Pancreas (tissue), 10 donors: ENCODE results near the gene PNO1. TPM values are rescaled to one million over a fixed set of nuclear protein-coding genes. Genes with fewer than 3 reads are reported as not detected.
A peak's percentile ranks its signal among the peaks of the same experiment; 100 is the strongest.

ENCODE experiments used
- ATAC-seq, 4 donors: fragments of 200-7000 bp; cut with Tn5 transposase; one replicate each; pipeline versions ENCODE4 v1.8.0 to v1.9.1; 2020; ENCODE audit warnings: mild to moderate bottlenecking in 4 of 4, moderate library complexity in 4 of 4
- DNase-seq, 6 donors: peaks; one replicate each; pipeline ENCODE4 v3.0.0-alpha.2; 2020
- FAIRE-seq: peaks from 2 replicates; lab custom pipeline; 2012; peaks lifted over from hg19 to GRCh38; lab: Jason Lieb, UNC
- H3K27ac ChIP-seq, 4 donors: fragments of 200-600 bp; sonication (generic); 1 replicate in 3 of 4; 2 replicates in 1 of 4; pipeline versions ENCODE4 v1.5.0 to v1.8.0; 2020
- H3K27me3 ChIP-seq, 4 donors: fragments of 200-600 bp; one replicate each; pipeline ENCODE4 v1.8.0; 2021
- H3K36me3 ChIP-seq, 3 donors: fragments of 200-600 bp; sonication (generic) in 1 of 3; one replicate each; pipeline versions ENCODE4 v1.5.0 to v1.8.0; 2020 to 2021
- H3K4me1 ChIP-seq, 3 donors: fragments of 200-600 bp; one replicate each; pipeline ENCODE4 v1.8.0; 2021
- H3K4me3 ChIP-seq, 4 donors: fragments of 200-600 bp; sonication (generic) in 2 of 4; one replicate each; pipeline versions ENCODE4 v1.5.0 to v1.8.0; 2020 to 2021
- H3K9me3 ChIP-seq, 4 donors: fragments of 200-600 bp; one replicate each; pipeline ENCODE4 v1.8.0; 2021
- WGBS, 2 donors: extraction: QIAGEN DNeasy Blood & Tissue Kit; methylation state at CpG; one replicate each; pipeline ENCODE4 v1.1.7; 2013; 5-methylcytosine and 5-hydroxymethylcytosine counted together
- intact Hi-C, 3 donors: fragments of 100-400 bp; cut with DNase I; formaldehyde crosslinking; loops; one replicate each; pipeline versions ENCODE4 v1.11.1 to v1.14.2; 2022
- polyA plus RNA-seq, 2 donors: library from polyadenylated mRNA; stranded (reverse); fragments of 200-250 nt; gene quantifications; one replicate each; pipeline ENCODE4 v1.2.3, GENCODE V29; 2013
- total RNA-seq, 6 donors: library from RNA; stranded (reverse); fragmentation: NEBNext Ultra II Directional in 4 of 6; extraction: Animal tissue kit (Norgen Biotek cat#: 25700) in 4 of 6; gene quantifications; one replicate each; pipeline versions ENCODE4 v1.2.1 to v1.2.4, GENCODE V29; 2021 to 2023
- TF ChIP-seq, protein P1 (sequence below), 4 donors: fragments of 200-600 bp; sonication (generic) in 3 of 4; IDR thresholded peaks; one replicate each; pipeline versions ENCODE4 v1.5.0 to v1.8.0; 2021; ENCODE audit warnings: antibody characterized with exemption in 4 of 4
- donor health status: healthy with polysubstance abuse.
- donor health status: DM: no; HTN: no; CAD: no; lungs with moderate emphysema.
- donor health status: DM: no; HTN: no; CAD: no.
- donor health status: control.
- donor health status: control.
- donor health status: Bipolar disorder and iron deficiency.
- donor health status: DM: yes; HTN: yes; CAD: no.
- donor health status: DM: no; HTN: no; CAD: no.
- donor health status: DM: no; HTN: no; CAD: no.
- donor health status: DM: yes; HTN: yes; CAD: no.

The PNO1 gene
- total and polyA plus RNA-seq, 8 donors: 3.5 to 8.2 (median 5.3) TPM

DNA sequence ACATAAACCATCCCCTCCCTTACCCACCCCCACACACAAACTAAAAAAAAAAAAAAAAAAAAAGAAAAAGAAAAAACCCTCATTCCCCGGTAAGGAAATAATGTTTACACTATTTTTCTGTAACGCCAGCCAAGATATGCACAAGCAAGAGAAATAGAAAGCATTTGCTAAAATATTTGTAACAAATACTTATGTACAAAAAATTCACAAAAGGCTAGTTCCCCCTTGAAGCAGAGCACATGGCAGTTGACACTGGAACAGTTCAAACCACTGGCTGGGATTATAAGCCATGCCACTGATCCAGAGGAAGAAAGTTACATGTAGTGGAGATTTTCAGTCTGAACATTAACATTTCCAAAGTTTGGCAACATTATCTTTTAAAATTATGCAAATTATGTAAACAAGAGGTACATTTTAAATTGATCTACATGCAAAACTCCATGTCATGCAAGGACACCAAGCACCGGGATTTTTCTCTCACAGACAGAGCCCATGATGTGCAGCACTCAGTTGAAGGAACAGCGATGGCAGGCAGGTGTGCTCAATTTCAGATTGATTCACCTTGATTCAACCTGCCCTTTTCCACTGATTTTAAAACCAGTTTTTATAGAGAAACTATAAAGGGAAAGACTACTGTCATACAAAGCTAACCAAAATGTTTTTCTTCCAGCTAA lies 21.4 kb downstream of the PNO1 start:
- Histone ChIP-seq H3K27ac (no peak overlapping the region), H3K27me3 (no peaks in the 10 kb centered on the region), H3K4me1 (peaks cover 0 to 4% (median 0%) of the 10 kb centered on the region in 3 donors), H3K9me3 (no peaks in the 10 kb centered on the region), H3K36me3 (peaks cover 0 to 7% (median 5%) of the 10 kb centered on the region in 3 donors), H3K4me3 (no peak overlapping the region)
- no peak for FAIRE-seq
- TF ChIP-seq, protein P1, sequence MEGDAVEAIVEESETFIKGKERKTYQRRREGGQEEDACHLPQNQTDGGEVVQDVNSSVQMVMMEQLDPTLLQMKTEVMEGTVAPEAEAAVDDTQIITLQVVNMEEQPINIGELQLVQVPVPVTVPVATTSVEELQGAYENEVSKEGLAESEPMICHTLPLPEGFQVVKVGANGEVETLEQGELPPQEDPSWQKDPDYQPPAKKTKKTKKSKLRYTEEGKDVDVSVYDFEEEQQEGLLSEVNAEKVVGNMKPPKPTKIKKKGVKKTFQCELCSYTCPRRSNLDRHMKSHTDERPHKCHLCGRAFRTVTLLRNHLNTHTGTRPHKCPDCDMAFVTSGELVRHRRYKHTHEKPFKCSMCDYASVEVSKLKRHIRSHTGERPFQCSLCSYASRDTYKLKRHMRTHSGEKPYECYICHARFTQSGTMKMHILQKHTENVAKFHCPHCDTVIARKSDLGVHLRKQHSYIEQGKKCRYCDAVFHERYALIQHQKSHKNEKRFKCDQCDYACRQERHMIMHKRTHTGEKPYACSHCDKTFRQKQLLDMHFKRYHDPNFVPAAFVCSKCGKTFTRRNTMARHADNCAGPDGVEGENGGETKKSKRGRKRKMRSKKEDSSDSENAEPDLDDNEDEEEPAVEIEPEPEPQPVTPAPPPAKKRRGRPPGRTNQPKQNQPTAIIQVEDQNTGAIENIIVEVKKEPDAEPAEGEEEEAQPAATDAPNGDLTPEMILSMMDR (IDR thresholded peaks at IDR 0.05): no peak
- no peak for DNase-seq
- intact Hi-C loops: no loop called here
- WGBS, 2 donors: 71 to 72% methylated on average over 4 of the region's 4 CpGs
- ATAC-seq: no peak

DNA sequence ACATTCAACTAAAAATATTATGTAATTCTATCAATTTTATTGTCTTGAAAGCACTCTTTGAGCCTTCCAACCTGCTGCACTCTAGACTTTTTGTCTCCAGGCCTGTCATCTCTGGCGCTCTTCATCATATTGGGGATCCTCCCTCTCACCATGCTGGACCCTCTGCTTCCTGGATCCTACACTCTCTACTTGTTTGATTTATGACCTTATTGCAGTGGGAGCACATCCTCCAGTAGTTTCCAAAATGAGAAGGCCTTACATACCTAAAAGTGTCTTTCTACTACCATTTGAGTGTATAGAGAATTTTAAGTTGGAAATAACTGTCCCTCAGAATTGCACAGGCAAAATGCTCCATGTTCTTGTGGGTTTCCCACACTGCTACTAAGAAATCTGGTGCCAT lies 25.2 kb downstream of the PNO1 start:
- TF ChIP-seq, protein P1 (IDR thresholded peaks at IDR 0.05): no peak
- FAIRE-seq (no peak), ATAC-seq (no peak), DNase-seq (no peak)
- H3K9me3 ChIP-seq: no peaks in the 10 kb centered on the region
- peaks cover 0 to 15% (median 15%) of the 10 kb centered on the region in 3 donors for H3K4me1 ChIP-seq
- H3K27me3 ChIP-seq: no peaks in the 10 kb centered on the region
- H3K36me3 ChIP-seq: peaks cover 0 to 5% (median 3%) of the 10 kb centered on the region in 3 donors
- no peak overlapping the region for H3K27ac ChIP-seq
- intact Hi-C loops: no loop called here
- H3K4me3 ChIP-seq: no peak overlapping the region
- WGBS, 2 donors: 97 to 100% methylated on average over 1 of the region's 1 CpG

DNA sequence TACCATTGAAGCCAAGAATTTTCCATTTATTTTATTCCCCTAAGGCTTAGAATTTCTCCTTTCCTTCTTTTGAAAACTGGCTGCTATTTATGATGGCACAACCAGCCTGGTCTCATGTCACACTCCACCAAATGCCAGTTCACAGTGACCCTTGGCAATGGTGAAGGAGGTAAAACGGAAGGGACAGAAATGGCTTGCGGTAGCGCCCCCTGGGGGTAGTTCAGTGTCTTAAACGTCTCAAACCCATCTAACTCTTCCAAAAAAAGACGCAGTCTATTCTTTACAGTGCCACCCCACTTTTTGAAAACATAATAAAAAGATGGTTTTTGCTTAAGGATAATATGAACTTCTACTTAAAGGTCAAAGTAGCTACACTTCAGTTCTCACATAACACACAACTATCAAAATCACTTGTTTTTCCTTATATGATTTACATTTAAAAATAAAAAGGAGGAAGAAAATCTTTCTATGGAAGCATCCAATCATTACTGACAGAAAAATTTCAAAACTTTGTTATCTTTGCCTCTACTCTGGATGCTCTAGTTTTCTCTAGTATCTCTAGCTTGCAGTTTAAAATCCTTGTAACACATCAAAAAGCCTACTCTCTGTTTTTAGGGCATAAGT lies 28.0 kb downstream of the PNO1 start:
- DNase-seq (peak in 1 of 6 donors; percentile 37), ATAC-seq (peak in 2 of 4 donors; percentile 37 to 43), FAIRE-seq (no peak)
- Histone ChIP-seq H3K36me3 (peaks cover 0 to 5% (median 0%) of the 10 kb centered on the region in 3 donors), H3K4me3 (no peak overlapping the region), H3K4me1 (peaks cover 0 to 30% (median 30%) of the 10 kb centered on the region in 3 donors), H3K27ac (no peak overlapping the region), H3K9me3 (no peaks in the 10 kb centered on the region), H3K27me3 (no peaks in the 10 kb centered on the region)
- WGBS, 2 donors: 50 to 54% methylated on average over 5 of the region's 5 CpGs
- TF ChIP-seq, protein P1 (IDR thresholded peaks at IDR 0.05): peak in 2 of 4 donors; percentile 16 to 29
- intact Hi-C loops: no loop called here

DNA sequence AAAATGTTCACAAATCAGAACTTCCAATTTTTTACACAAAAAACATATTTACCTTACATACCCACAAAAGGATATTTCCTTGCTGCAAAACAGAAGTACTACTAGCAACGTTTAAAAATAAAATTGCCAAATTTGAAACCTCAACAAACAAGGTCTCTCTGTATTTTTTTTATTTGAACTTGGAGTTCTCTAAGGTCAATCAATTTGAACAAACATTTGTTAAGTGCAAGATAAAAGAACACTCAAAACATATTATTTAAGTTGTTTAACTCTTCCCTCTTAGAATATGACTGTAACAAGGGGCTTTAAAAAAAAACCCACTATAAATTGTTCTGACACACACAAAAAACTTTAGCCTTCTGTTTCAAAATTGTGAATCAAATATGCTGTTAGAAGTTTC lies 29.6 kb downstream of the PNO1 start:
- DNase-seq (no peak), FAIRE-seq (peak; percentile 13), ATAC-seq (peak in 2 of 4 donors; percentile 44 to 58)
- Histone ChIP-seq H3K36me3 (peaks cover 0 to 5% (median 0%) of the 10 kb centered on the region in 3 donors), H3K27ac (no peak overlapping the region), H3K4me1 (peaks cover 0 to 35% (median 34%) of the 10 kb centered on the region in 3 donors), H3K4me3 (no peak overlapping the region), H3K9me3 (no peaks in the 10 kb centered on the region), H3K27me3 (no peaks in the 10 kb centered on the region)
- 4 to 6% methylated on average over 1 of the region's 1 CpG for WGBS, 2 donors
- intact Hi-C loops: no loop called here
- TF ChIP-seq, protein P1 (IDR thresholded peaks at IDR 0.05): no peak
